Caco-2 (cell line): Measurements from ENCODE around the gene ZFHX3. TPM values are rescaled to one million over a fixed set of nuclear protein-coding genes. Genes with fewer than 3 reads are reported as not detected.

ENCODE experiments used
- BruUV-seq: library from RNA; stranded (reverse); fragments of 400-500 nt; replicated peaks from 2 replicates; lab custom pipeline; 2021; lab: Mats Ljungman, UMichigan
- CTCF ChIA-PET: fragments of 300-600 bp; sonication (Branson Sonifier 250); formaldehyde crosslinking; loops from one replicate; lab custom pipeline; 2022; ENCODE audit warnings: antibody characterized with exemption; lab: Charles Lee
- POLR2A ChIA-PET: fragments of 300-600 bp; sonication (Branson Sonifier 250); formaldehyde crosslinking; loops from one replicate; lab custom pipeline; 2022; ENCODE audit warnings: antibody characterized with exemption; lab: Charles Lee
- DNase-seq, 2 experiments: peaks; one replicate each; pipeline versions ENCODE4 v3.0.0 to v3.0.0-alpha.2; 2020 to 2022
- H3K27me3 ChIP-seq: replicated peaks from 2 replicates; pipeline ENCODE4 v1.6.0; 2011; ENCODE audit warnings: low read length; ENCODE audit not compliant: control insufficient read depth, insufficient read depth
- H3K36me3 ChIP-seq: 2 replicates; pipeline ENCODE4 v1.5.1; 2011; ENCODE audit warnings: low read length; ENCODE audit not compliant: control insufficient read depth, insufficient read depth
- H3K4me1 ChIP-seq: fragments of 250-450 bp; sonication (Bioruptor Pico); 2 replicates; pipeline ENCODE4 v1.5.1; 2020; ENCODE audit warnings: mild to moderate bottlenecking
- H3K4me3 ChIP-seq: 2 replicates; pipeline ENCODE4 v1.5.1; 2011; ENCODE audit warnings: low read depth, mild to moderate bottlenecking, control low read depth, low read length
- H3K9me3 ChIP-seq: fragments of 250-450 bp; sonication (Bioruptor Pico); 2 replicates; pipeline ENCODE4 v1.5.1; 2020; ENCODE audit warnings: mild to moderate bottlenecking, moderate library complexity
- H3K27ac Mint-ChIP-seq: one replicate; pipeline ENCODE4 v1.8.0; 2022; ENCODE audit warnings: mixed read lengths; ENCODE audit not compliant: unreplicated experiment
- H3K27me3 Mint-ChIP-seq: one replicate; pipeline ENCODE4 v1.8.0; 2022; ENCODE audit warnings: mixed read lengths; ENCODE audit not compliant: insufficient read depth, unreplicated experiment
- H3K36me3 Mint-ChIP-seq: one replicate; pipeline ENCODE4 v1.8.0; 2022; ENCODE audit warnings: mild to moderate bottlenecking, mixed read lengths; ENCODE audit not compliant: insufficient read depth, unreplicated experiment
- H3K4me1 Mint-ChIP-seq: one replicate; pipeline ENCODE4 v1.8.0; 2022; ENCODE audit warnings: low read depth, mixed read lengths; ENCODE audit not compliant: unreplicated experiment
- H3K4me3 Mint-ChIP-seq: one replicate; pipeline ENCODE4 v1.8.0; 2022; ENCODE audit warnings: mild to moderate bottlenecking, moderate library complexity, mixed read lengths; ENCODE audit not compliant: unreplicated experiment
- H3K9me3 Mint-ChIP-seq: one replicate; pipeline ENCODE4 v1.8.0; 2022; ENCODE audit warnings: mixed read lengths; ENCODE audit not compliant: unreplicated experiment
- CTCF ChIP-seq, 2 experiments: fragments of 200-600 bp in 1 of 2; IDR thresholded peaks; 1 replicate in 1 of 2; 2 replicates in 1 of 2; pipeline versions ENCODE4 v1.5.1 to v1.8.0; 2011 to 2022; ENCODE audit warnings: antibody characterized with exemption in 1 of 2, control low read depth in 1 of 2, inconsistent platforms in 1 of 2, low read depth in 1 of 2, low read length in 1 of 2, mild to moderate bottlenecking in 1 of 2, moderate library complexity in 1 of 2; ENCODE audit not compliant: insufficient read depth in 1 of 2, severe bottlenecking in 1 of 2, unreplicated experiment in 1 of 2
- intact Hi-C: fragments of 100-400 bp; cut with micrococcal nuclease; formaldehyde crosslinking; loops from one replicate; pipeline ENCODE4 v1.10.0; 2022; ENCODE audit not compliant: unreplicated experiment
- total RNA-seq: library from RNA; stranded (reverse); gene quantifications from 2 replicates; pipeline ENCODE4 v1.2.3, GENCODE V29; 2022

Gene ZFHX3
- total RNA-seq, 1 experiment from 2014 or later: 39.9 TPM

- no peak for TF ChIP-seq CTCF (IDR thresholded peaks at IDR 0.05; ENCODE audit: insufficient read depth in 1 of 2, low read depth in 1 of 2, low read length in 1 of 2, severe bottlenecking in 1 of 2, unreplicated experiment in 1 of 2)
- H3K4me3 ChIP-seq: no peak overlapping the region
- peaks cover 5% of the 10 kb centered on the region for H3K36me3 ChIP-seq
- H3K4me3 Mint-ChIP-seq: no peak overlapping the region
- no peaks in the 10 kb centered on the region for H3K27me3 ChIP-seq
- peaks cover 31% of the 10 kb centered on the region for H3K36me3 Mint-ChIP-seq
- CTCF ChIA-PET: no interaction called here
- intact Hi-C loops: no loop called here
- DNase-seq: no peak
- no peaks in the 10 kb centered on the region for H3K4me1 ChIP-seq
- H3K27me3 Mint-ChIP-seq: no peaks in the 10 kb centered on the region
- POLR2A ChIA-PET: no interaction called here
- H3K9me3 Mint-ChIP-seq: no peaks in the 10 kb centered on the region
- no TSS peak for BruUV-seq
- no peaks in the 10 kb centered on the region for H3K9me3 ChIP-seq
- no peaks in the 10 kb centered on the region for H3K4me1 Mint-ChIP-seq
- H3K27ac Mint-ChIP-seq: no peak overlapping the region
These were observed 258.0 kb downstream of the ZFHX3 start for GRCh38 chr16:72789921-72790320.

- Histone ChIP-seq H3K36me3 (peaks cover 5% of the 10 kb centered on the region), H3K4me1 (no peaks in the 10 kb centered on the region), H3K27me3 (no peaks in the 10 kb centered on the region), H3K9me3 (no peaks in the 10 kb centered on the region), H3K4me3 (no peak overlapping the region)
- Mint-ChIP-seq H3K4me1 (no peaks in the 10 kb centered on the region), H3K36me3 (peaks cover 26% of the 10 kb centered on the region), H3K27ac (no peak overlapping the region), H3K9me3 (no peaks in the 10 kb centered on the region), H3K27me3 (no peaks in the 10 kb centered on the region), H3K4me3 (no peak overlapping the region)
- ChIA-PET CTCF (no interaction called here), POLR2A (no interaction called here)
- TF ChIP-seq CTCF (IDR thresholded peaks at IDR 0.05; ENCODE audit: insufficient read depth in 1 of 2, low read depth in 1 of 2, low read length in 1 of 2, severe bottlenecking in 1 of 2, unreplicated experiment in 1 of 2): no peak
- intact Hi-C loops: no loop called here
- no peak for DNase-seq
- no TSS peak for BruUV-seq
These were observed 258.5 kb downstream of the ZFHX3 start for GRCh38 chr16:72789465-72789864.

GRCh38 chr16:72788269-72788809 lies 259.6 kb downstream of the ZFHX3 start:
- H3K27me3 ChIP-seq: no peaks in the 10 kb centered on the region
- Mint-ChIP-seq H3K36me3 (peaks cover 24% of the 10 kb centered on the region), H3K4me1 (peaks cover 9% of the 10 kb centered on the region), H3K27me3 (no peaks in the 10 kb centered on the region), H3K4me3 (no peak overlapping the region), H3K9me3 (no peaks in the 10 kb centered on the region), H3K27ac (no peak overlapping the region)
- BruUV-seq: no TSS peak
- no peak for DNase-seq
- 0 out of 2 replicates have a peak, but pooled peaks cover 4% of the 10 kb centered on the region for H3K4me1 ChIP-seq
- peaks cover 5% of the 10 kb centered on the region for H3K36me3 ChIP-seq
- TF ChIP-seq CTCF (IDR thresholded peaks at IDR 0.05; ENCODE audit: insufficient read depth in 1 of 2, low read depth in 1 of 2, low read length in 1 of 2, severe bottlenecking in 1 of 2, unreplicated experiment in 1 of 2): no peak
- H3K9me3 ChIP-seq: no peaks in the 10 kb centered on the region
- intact Hi-C loops: no loop called here
- CTCF ChIA-PET: no interaction called here
- H3K4me3 ChIP-seq: no peak overlapping the region
- POLR2A ChIA-PET: no interaction called here
